Naive B cell (primary cell): Measurements from ENCODE around the gene LYPD6B. TPM values are rescaled to one million over a fixed set of nuclear protein-coding genes. Genes with fewer than 3 reads are reported as not detected.
A peak's percentile ranks its signal among the peaks of the same experiment; 100 is the strongest.

Experiments used
- ATAC-seq, 2 donors: fragments of 150-1000 bp; cut with Tn5 transposase; 2 replicates each; pipeline ENCODE4 v1.10.0; 2021; ENCODE audit warnings: low read depth in 2 of 2, mild to moderate bottlenecking in 2 of 2, moderate library complexity in 2 of 2
- DNase-seq: peaks from one replicate; pipeline ENCODE4 v3.0.0; 2022
- H3K27ac Mint-ChIP-seq, 6 donors: one replicate each; pipeline ENCODE4 v1.8.0; 2020 to 2022; ENCODE audit warnings: mild to moderate bottlenecking in 6 of 6, mixed read lengths in 6 of 6, moderate library complexity in 5 of 6, inconsistent platforms in 2 of 6
- H3K27me3 Mint-ChIP-seq, 3 donors: one replicate each; pipeline ENCODE4 v1.8.0; 2021 to 2022; ENCODE audit warnings: mixed read lengths in 3 of 3, mild to moderate bottlenecking in 1 of 3
- H3K36me3 Mint-ChIP-seq, 2 donors: one replicate each; pipeline ENCODE4 v1.8.0; 2020 to 2022; ENCODE audit warnings: mixed read lengths in 2 of 2, inconsistent platforms in 1 of 2, mild to moderate bottlenecking in 1 of 2
- H3K4me1 Mint-ChIP-seq, 3 donors: one replicate each; pipeline ENCODE4 v1.8.0; 2020 to 2022; ENCODE audit warnings: mixed read lengths in 3 of 3, inconsistent platforms in 1 of 3, mild to moderate bottlenecking in 1 of 3, moderate library complexity in 1 of 3
- H3K4me3 Mint-ChIP-seq, 8 donors: one replicate each; pipeline ENCODE4 v1.8.0; 2020 to 2022; ENCODE audit warnings: mild to moderate bottlenecking in 8 of 8, mixed read lengths in 8 of 8, moderate library complexity in 8 of 8, inconsistent platforms in 2 of 8
- H3K9me3 Mint-ChIP-seq, 7 donors: one replicate each; pipeline ENCODE4 v1.8.0; 2020 to 2022; ENCODE audit warnings: mixed read lengths in 7 of 7, mild to moderate bottlenecking in 5 of 7, inconsistent platforms in 2 of 7, moderate library complexity in 1 of 7
- polyA plus RNA-seq, 6 donors: library from polyadenylated mRNA; unstranded; fragments of 300-500 nt; fragmentation: Illumina TruSeq; gene quantifications; one replicate each; pipeline ENCODE4 v1.2.3, GENCODE V29; 2021; ENCODE audit warnings: low read depth in 6 of 6

LYPD6B gene
- polyA plus RNA-seq, 6 donors from 2014 or later, result 0.78 to 6.7 (median 4.2) TPM; not detected in 1

DNA sequence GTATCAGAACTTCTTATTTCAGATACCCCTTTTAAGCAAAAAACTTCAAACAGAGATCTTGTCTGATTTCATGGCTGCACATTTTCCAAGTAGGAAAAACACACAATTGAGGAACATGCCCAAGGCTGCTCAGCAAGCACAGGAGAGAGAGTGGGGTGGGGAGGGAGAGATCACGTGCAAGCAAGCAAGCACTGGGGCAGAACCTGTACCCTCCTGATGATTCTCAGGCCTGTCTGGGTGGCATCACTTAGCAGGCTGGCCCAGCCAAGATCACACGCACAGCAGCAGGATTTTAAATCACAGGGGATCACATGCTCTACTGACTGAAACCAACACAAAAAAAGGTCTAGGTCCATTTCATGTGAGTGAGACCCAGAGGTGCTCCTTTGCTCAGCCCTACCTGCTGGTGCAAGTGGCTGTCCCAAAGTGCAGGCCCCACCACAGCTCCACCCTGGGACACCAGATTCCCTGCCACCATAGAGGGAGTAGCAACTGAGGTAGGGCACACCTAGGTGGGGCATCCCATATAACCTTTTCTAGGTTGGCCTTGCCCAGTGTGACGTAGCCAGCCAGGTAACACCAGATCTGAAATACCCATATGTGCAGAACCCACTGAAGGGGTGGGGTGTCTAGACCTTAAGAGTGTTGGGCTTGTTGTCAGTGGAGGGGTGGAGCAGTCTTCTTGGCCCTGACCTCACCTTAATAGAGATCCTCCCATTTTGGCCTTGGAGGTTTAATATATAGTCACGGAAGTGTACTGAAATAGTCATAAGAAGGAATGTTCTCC lies 1.8 kb upstream of the LYPD6B start:
- Mint-ChIP-seq H3K27ac (peak overlapping the region in 2 of 6 donors; percentile 65 to 80), H3K36me3 (no peaks in the 10 kb centered on the region), H3K27me3 (peaks cover 37 to 55% (median 40%) of the 10 kb centered on the region in 3 donors), H3K9me3 (peaks cover 0 to 2% (median 0%) of the 10 kb centered on the region in 7 donors), H3K4me3 (peak overlapping the region in 4 of 8 donors; percentile 18 to 73 (median 50)), H3K4me1 (peaks cover 0 to 28% (median 10%) of the 10 kb centered on the region in 3 donors)
- DNase-seq (no peak), ATAC-seq (peak; percentile 25 to 34)

DNA sequence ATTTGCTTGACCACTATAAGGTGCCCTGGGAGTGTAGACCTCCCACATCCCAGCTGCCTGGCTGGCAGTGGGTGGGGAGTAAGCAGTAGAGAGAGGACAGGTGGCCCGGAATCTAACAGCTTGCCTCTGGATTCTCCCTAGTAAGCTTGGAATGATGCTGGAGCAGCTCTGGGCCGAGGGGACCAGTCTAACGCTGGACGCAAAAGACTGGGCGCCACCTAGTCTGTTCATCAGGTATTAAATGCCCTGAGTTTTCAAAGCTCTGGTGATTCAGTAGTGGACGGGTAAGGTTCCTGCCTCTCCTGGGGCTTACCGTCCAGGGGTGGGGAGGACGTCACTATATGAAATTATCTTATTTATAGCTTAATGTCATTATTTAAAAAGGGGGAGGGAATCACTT lies 648 bp upstream of the LYPD6B start:
- ATAC-seq (no peak), DNase-seq (no peak)
- H3K36me3 Mint-ChIP-seq, result no peaks in the 10 kb centered on the region
- H3K27me3 Mint-ChIP-seq, result peaks cover 41 to 55% (median 49%) of the 10 kb centered on the region in 3 donors
- peaks cover 0 to 25% (median 7%) of the 10 kb centered on the region in 3 donors for H3K4me1 Mint-ChIP-seq
- peak overlapping the region in 7 of 8 donors; percentile 16 to 86 (median 42) for H3K4me3 Mint-ChIP-seq
- H3K9me3 Mint-ChIP-seq, result peaks cover 0 to 2% (median 0%) of the 10 kb centered on the region in 7 donors
- H3K27ac Mint-ChIP-seq, result no peak overlapping the region

DNA sequence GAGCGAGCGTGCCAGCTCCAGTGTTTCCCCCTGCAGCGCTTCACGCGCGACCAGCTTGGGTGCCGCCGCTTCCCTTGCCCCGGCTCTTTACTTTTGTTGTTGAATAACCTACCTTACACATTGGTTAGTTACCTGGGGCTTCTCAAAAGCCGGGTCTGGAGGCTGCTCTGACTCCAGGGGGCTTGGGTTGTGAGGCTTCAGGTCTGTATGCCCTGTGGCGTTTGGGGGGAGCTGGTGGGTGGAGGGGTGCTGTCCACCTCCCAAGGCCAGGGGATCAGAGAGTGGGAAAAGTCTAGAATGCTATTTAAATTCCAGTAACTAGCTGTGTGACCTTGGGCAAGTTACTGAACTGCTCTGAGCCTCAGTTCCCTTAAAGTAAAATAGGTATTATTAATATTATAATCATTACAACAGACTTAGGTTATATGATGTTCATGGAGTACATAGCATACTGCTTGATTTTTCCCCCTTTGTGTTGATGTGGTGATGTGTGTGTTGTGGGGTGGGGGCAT lies 770 bp downstream of the LYPD6B start:
- no peak for DNase-seq
- Mint-ChIP-seq H3K4me3 (peak overlapping the region in 7 of 8 donors; percentile 53 to 91 (median 68)), H3K27ac (no peak overlapping the region), H3K36me3 (no peaks in the 10 kb centered on the region), H3K27me3 (peaks cover 35 to 49% (median 42%) of the 10 kb centered on the region in 3 donors), H3K9me3 (peaks cover 0 to under 1% (median 0%) of the 10 kb centered on the region in 7 donors), H3K4me1 (peaks cover 0 to 25% (median 4%) of the 10 kb centered on the region in 3 donors)
- ATAC-seq, result peak in 1 of 2 donors; percentile 13

DNA sequence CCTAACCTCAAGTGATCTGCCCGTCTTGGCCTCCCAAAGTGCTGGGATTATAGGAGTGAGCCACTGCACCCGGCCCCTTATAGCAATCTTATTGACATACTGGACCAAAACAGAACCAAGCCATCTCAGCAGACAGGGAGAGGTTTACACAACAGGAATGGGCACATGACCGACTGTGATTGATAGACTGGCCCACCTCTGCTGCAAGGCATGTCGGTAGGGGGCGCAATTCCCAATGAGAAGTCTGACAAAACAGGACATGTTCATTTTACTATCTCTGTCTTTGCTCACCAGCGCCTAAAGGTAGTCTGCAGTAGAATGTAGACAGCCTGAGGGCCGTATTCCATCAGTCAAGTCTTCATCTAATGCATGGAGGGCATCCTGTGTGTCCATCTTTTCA lies 2.0 kb downstream of the LYPD6B start:
- Mint-ChIP-seq H3K36me3 (peaks cover 2 to 3% of the 10 kb centered on the region in 2 donors), H3K4me3 (peak overlapping the region in 1 of 8 donors; percentile 13), H3K4me1 (peaks cover 0 to 25% (median 4%) of the 10 kb centered on the region in 3 donors), H3K27ac (no peak overlapping the region), H3K9me3 (peaks cover 0 to 13% (median 8%) of the 10 kb centered on the region in 7 donors), H3K27me3 (peaks cover 35 to 49% (median 42%) of the 10 kb centered on the region in 3 donors)
- ATAC-seq, result no peak
- no peak for DNase-seq

DNA sequence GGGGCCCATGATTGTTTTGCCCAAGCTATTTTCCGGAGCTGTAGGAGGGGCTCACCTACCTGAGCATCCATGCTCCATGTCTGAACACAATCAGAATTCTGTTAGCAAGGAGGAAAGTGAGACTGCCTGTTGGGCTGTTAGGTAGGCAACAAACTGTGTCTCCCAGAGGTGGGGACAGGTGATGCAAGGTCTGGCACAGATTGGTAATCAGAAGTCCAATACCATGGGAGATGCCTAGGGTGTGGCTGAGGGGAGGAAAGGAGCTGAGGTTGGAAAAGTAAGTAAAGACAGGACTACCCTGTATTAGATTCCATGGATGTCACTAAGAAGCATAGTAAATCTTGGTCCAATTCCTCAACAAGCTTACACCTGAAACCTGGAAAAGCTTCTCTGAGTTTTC lies 3.0 kb downstream of the LYPD6B start:
- Mint-ChIP-seq H3K4me3 (no peak overlapping the region), H3K27me3 (peaks cover 37 to 50% (median 40%) of the 10 kb centered on the region in 3 donors), H3K4me1 (peaks cover 0 to 22% (median 4%) of the 10 kb centered on the region in 3 donors), H3K27ac (no peak overlapping the region), H3K9me3 (peaks cover 0 to 23% (median 16%) of the 10 kb centered on the region in 7 donors), H3K36me3 (peaks cover 3 to 12% of the 10 kb centered on the region in 2 donors)
- DNase-seq, result no peak
- no peak for ATAC-seq

DNA sequence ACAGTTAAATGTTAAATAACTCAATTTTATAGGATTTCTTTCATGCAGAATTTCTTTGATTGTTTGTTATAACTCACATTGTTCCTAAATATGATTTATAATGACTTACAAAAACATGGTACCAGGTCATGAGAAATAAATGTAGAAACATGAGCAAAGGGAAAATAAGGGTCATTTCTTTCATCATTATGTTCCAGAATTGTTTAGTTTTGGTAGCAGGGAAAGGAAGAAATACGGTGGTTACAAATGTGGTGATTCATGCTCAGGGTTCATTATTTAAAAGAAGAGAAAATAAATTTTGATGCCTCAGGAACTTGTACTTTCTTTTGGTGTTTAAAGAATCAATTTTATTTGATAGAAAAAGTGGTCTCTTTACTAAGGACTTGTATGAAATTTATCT lies 4.4 kb downstream of the LYPD6B start:
- Mint-ChIP-seq H3K4me1 (peaks cover 0 to 13% (median 0%) of the 10 kb centered on the region in 3 donors), H3K27ac (no peak overlapping the region), H3K36me3 (peaks cover 3 to 20% of the 10 kb centered on the region in 2 donors), H3K4me3 (no peak overlapping the region), H3K27me3 (peaks cover 27 to 44% (median 30%) of the 10 kb centered on the region in 3 donors), H3K9me3 (peaks cover 4 to 37% (median 25%) of the 10 kb centered on the region in 7 donors)
- no peak for DNase-seq
- ATAC-seq, result no peak

DNA sequence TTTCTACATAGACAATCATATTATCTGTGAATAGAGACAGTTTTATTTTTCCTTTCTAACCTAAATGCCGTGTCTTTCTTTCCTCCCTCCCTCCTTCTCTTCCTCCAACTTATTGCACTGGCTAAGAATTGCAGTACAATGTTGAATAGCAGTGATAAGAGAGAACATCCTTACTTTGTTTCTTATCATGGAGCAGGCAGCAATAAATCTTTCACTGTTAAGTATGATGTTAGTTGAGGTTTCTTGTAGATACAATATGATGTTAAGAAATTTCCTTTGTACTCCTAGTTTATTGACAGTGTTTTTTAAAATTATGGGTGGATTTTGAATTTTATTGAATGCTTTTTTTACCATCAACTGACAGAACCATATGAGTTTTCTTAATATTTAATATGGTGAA lies 6.0 kb downstream of the LYPD6B start:
- ATAC-seq, result no peak
- H3K4me3 Mint-ChIP-seq, result no peak overlapping the region
- no peak for DNase-seq
- peaks cover 12 to 48% (median 29%) of the 10 kb centered on the region in 7 donors for H3K9me3 Mint-ChIP-seq
- H3K27ac Mint-ChIP-seq, result no peak overlapping the region
- H3K4me1 Mint-ChIP-seq, result peaks cover 0 to 5% (median 0%) of the 10 kb centered on the region in 3 donors
- peaks cover 10 to 29% of the 10 kb centered on the region in 2 donors for H3K36me3 Mint-ChIP-seq
- H3K27me3 Mint-ChIP-seq, result peaks cover 27 to 41% (median 29%) of the 10 kb centered on the region in 3 donors

DNA sequence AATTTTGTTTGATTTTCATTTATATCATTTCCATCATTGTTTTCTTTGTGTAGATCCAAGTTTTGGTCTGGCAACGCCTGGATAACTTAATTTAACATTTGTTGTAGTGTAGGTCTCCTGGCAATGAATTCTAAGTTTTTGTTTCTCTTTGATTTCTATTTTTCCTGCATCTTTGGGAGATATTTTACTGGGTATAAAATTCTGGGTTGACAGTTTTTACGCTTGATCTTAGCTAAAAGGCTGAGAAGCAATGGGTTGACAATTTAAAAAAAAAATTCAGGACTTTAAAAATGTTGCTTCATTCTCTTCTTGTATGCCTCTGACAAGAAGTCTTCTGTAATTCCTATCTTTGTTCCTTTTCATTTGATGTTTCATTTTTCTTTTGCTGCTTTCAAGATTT lies 8.6 kb downstream of the LYPD6B start:
- Mint-ChIP-seq H3K27me3 (peaks cover 8 to 27% (median 13%) of the 10 kb centered on the region in 3 donors), H3K27ac (no peak overlapping the region), H3K4me1 (no peaks in the 10 kb centered on the region), H3K4me3 (no peak overlapping the region), H3K36me3 (peaks cover 10 to 29% of the 10 kb centered on the region in 2 donors), H3K9me3 (peaks cover 12 to 48% (median 29%) of the 10 kb centered on the region in 7 donors)
- DNase-seq, result no peak
- no peak for ATAC-seq

DNA sequence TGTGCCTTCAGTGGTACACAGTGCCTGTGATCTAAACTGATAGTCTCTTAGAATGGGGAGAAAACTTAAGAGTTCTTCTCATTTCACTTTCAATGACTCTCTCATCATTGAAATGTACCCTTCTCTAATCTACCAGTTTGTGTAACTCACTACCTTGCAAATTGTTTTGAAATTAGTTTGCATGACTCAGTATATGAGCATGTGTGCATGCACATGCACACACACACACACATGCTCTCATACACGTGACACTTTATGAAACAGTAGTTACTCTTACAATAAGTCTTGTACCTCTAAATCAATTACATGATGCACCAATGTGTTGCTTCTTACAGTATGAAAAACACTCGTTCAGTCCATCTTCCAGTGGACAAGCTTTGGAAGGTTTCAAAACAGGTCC lies 10.6 kb downstream of the LYPD6B start:
- Mint-ChIP-seq H3K4me3 (no peak overlapping the region), H3K4me1 (no peaks in the 10 kb centered on the region), H3K27ac (no peak overlapping the region), H3K9me3 (peaks cover 12 to 48% (median 29%) of the 10 kb centered on the region in 7 donors), H3K27me3 (peaks cover 0 to 27% (median 9%) of the 10 kb centered on the region in 3 donors), H3K36me3 (peaks cover 10 to 29% of the 10 kb centered on the region in 2 donors)
- no peak for ATAC-seq
- no peak for DNase-seq

DNA sequence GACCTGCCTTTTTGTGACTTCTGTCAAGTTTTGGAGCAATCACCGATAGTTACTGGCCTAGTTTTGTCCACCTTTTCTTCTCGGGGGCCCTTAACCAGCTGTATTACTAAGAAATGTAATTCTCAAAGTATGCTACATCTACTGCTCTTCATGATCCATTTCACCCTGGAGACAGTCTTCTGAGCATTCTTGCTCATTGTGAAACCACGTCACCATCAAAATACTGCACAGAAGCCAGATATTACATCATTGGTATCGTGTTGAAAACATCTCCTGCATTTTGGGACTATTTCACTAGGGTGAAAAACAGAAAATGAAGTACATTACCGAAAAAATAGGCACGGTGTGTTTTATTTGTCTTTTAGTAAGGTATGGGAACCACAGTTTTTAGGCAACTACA lies 11.7 kb downstream of the LYPD6B start:
- DNase-seq (no peak), ATAC-seq (no peak)
- Mint-ChIP-seq H3K9me3 (peaks cover 11 to 37% (median 23%) of the 10 kb centered on the region in 7 donors), H3K36me3 (peaks cover 7 to 29% of the 10 kb centered on the region in 2 donors), H3K27me3 (peaks cover 1 to 27% (median 5%) of the 10 kb centered on the region in 3 donors), H3K4me1 (no peaks in the 10 kb centered on the region), H3K27ac (no peak overlapping the region), H3K4me3 (no peak overlapping the region)

DNA sequence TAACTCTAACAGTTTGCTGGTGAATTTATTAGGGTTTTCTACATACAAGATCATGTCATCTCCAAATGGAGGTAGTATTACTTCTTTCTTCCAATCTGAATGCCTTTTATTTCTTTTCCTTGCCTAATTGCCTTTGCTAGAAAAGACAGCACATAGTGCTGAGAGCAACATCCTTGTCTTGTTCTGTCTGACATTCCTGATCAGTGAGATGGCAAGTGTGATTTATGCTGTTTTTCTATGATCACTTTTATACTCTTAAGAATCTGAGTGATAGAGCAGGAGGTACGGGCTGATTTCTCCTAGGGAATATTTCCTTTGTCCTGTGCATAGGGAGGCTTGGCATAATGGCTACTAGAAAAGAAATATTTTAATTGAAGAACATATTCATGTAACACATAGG lies 17.3 kb downstream of the LYPD6B start:
- Mint-ChIP-seq H3K4me3 (no peak overlapping the region), H3K27me3 (peaks cover 0 to 18% (median 8%) of the 10 kb centered on the region in 3 donors), H3K9me3 (peaks cover 0 to 3% (median 0%) of the 10 kb centered on the region in 7 donors), H3K4me1 (no peaks in the 10 kb centered on the region), H3K36me3 (no peaks in the 10 kb centered on the region), H3K27ac (no peak overlapping the region)
- ATAC-seq (no peak), DNase-seq (no peak)

DNA sequence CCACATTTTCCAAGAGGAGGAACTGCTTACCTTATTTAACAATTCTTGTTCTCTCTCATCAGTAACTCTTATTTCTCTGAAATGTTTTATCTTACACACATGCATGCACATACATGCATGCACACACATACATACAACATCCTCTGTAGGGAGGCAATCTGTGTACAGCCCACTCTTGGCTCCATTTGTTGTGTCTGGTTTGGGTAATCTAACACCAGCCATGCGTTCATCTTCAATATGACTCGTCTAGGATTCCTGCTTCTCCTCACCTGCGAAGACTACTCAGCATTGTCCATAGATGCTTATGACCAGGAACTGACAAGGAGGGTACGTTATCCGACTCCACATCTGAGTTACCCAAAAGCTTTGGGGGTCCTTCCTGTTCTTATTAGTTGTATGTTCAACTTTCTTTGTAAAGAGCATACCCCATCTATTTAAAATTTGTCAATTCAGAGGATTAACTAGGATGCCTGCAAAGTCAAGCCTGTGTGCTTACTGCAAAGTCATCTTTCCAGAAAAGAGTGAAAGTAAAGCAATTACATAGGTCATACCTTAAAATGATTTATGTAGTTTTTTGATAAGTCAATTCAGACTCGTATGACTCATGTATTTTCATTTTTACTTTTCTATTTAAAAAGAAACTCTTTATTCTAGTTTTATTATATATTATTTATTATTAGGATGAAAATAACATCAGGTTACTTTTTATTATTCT lies 18.2 kb downstream of the LYPD6B start:
- DNase-seq (no peak), ATAC-seq (no peak)
- Mint-ChIP-seq H3K27me3 (peaks cover 0 to 18% (median 11%) of the 10 kb centered on the region in 3 donors), H3K4me3 (no peak overlapping the region), H3K36me3 (no peaks in the 10 kb centered on the region), H3K27ac (no peak overlapping the region), H3K9me3 (peaks cover 0 to 3% (median 0%) of the 10 kb centered on the region in 7 donors), H3K4me1 (no peaks in the 10 kb centered on the region)

DNA sequence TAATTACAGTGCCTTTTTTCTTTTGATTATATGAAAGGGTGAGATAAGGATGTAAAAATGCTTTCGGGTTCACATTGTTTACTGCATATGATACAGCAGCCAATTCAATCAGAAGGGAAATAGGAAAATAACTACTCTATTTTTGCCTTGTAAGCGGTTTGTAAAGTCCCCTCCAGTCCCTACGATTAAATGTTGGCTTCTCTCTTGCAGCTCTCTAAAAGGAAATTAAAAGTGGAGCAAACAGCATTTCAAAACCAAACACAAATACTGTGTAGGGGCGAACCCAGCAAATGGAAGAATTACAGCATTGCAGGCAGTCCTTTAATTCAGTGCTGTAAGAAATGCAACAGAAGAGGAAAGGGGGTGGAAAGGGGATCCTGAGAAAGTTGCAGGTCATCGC lies 18.9 kb downstream of the LYPD6B start:
- H3K27ac Mint-ChIP-seq, result no peak overlapping the region
- ATAC-seq (no peak), DNase-seq (no peak)
- H3K4me3 Mint-ChIP-seq, result no peak overlapping the region
- no peaks in the 10 kb centered on the region for H3K36me3 Mint-ChIP-seq
- peaks cover 0 to 3% (median 0%) of the 10 kb centered on the region in 7 donors for H3K9me3 Mint-ChIP-seq
- H3K27me3 Mint-ChIP-seq, result peaks cover 0 to 18% (median 11%) of the 10 kb centered on the region in 3 donors
- no peaks in the 10 kb centered on the region for H3K4me1 Mint-ChIP-seq
